Testis (tissue), 5 donors: ENCODE measurements around the gene SPOCD1. TPM values are rescaled to one million over a fixed set of nuclear protein-coding genes. Genes with fewer than 3 reads are reported as not detected.

Source experiments
- DNase-seq: peaks from one replicate; pipeline ENCODE4 v3.0.0-alpha.2; 2019
- H3K27ac ChIP-seq, 2 donors: fragments of 200-600 bp; sonication (generic); one replicate each; pipeline ENCODE4 v1.5.1; 2019
- H3K27me3 ChIP-seq: fragments of 200-600 bp; sonication (generic); one replicate; pipeline ENCODE4 v1.5.1; 2019
- H3K36me3 ChIP-seq: fragments of 200-600 bp; sonication (generic); one replicate; pipeline ENCODE4 v1.5.1; 2017; ENCODE audit warnings: low read depth; ENCODE audit errors: missing control alignments
- H3K4me1 ChIP-seq: fragments of 200-600 bp; sonication (generic); one replicate; pipeline ENCODE4 v1.5.1; 2019
- H3K4me3 ChIP-seq, 2 donors: fragments of 200-600 bp; sonication (generic); one replicate each; pipeline ENCODE4 v1.5.1; 2017 to 2019
- H3K9me3 ChIP-seq: fragments of 200-600 bp; sonication (generic); one replicate; pipeline ENCODE4 v1.5.1; 2017
- CTCF ChIP-seq, 3 experiments: fragments of 450-650 bp in 2 of 3; fragments of 200-600 bp in 1 of 3; sonication (generic) in 1 of 3; IDR thresholded peaks; one replicate each; pipeline ENCODE4 v1.5.1; 2016 to 2019; ENCODE audit warnings: antibody characterized with exemption in 3 of 3, mild to moderate bottlenecking in 2 of 3, moderate library complexity in 1 of 3
- POLR2A ChIP-seq: fragments of 450-650 bp; IDR thresholded peaks from one replicate; pipeline ENCODE4 v1.6.1; 2017; ENCODE audit warnings: antibody characterized with exemption, mild to moderate bottlenecking, moderate library complexity
- WGBS, 2 donors: methylation state at CpG; one replicate each; pipeline ENCODE4 v1.1.5; 2018; 5-methylcytosine and 5-hydroxymethylcytosine counted together
- intact Hi-C: fragments of 100-400 bp; cut with DNase I; formaldehyde crosslinking; loops from one replicate; pipeline ENCODE4 v1.15.1; 2023; ENCODE audit warnings: low total_unique reads
- long read RNA-seq, 2 donors: transcript quantifications; one replicate each; lab custom pipeline, GENCODE V29; 2026
- polyA plus RNA-seq: library from polyadenylated mRNA; stranded (reverse); fragments of 350-450 nt; fragmentation: Illumina TruSeq; extraction: RNeasy Lipid Tissue Mini Kit (QIAGEN cat#74804); gene quantifications from one replicate; pipeline ENCODE4 v1.2.3, GENCODE V29; 2014; ENCODE audit warnings: low read depth, low replicate concordance; ENCODE audit not compliant: insufficient read depth
- total RNA-seq, 2 donors: library from RNA; depleted of rRNA; stranded (reverse); fragments of >200 nt; gene quantifications; one replicate each; pipeline ENCODE4 v1.2.3, GENCODE V29; 2016

The SPOCD1 gene
- 10 to 100 TPM; 32.0 to 36.0 TPM for total RNA-seq
- 22.0 TPM for polyA plus RNA-seq
- long read RNA-seq, donor 1, partial matches to known transcripts: 0 of 1 reads
- long read RNA-seq, donor 1, other reads (novel, unspliced or antisense): 0 of 1 reads
- long read RNA-seq, donor 2: 0 reads

GRCh38 chr1:31815752-31816500, at the start of gene SPOCD1:
TSS of gene SPOCD1 (minus strand) at chr1:31816022. CDS start at chr1:31815333, 689 bp downstream.
- Histone ChIP-seq H3K4me1 (peaks cover 21% of the 10 kb centered on the region), H3K9me3 (no peaks in the 10 kb centered on the region), H3K36me3 (no peaks in the 10 kb centered on the region), H3K27ac (peak within 1 kb of the TSS; percentile 48 to 55), H3K27me3 (no peaks in the 10 kb centered on the region), H3K4me3 (peak within 1 kb of the TSS in 1 of 2 donors; percentile 39)
- peak; percentile 92 for DNase-seq
- WGBS, 2 donors: 28 to 36% methylated on average over 19 to 23 of the region's 23 CpGs
- TF ChIP-seq POLR2A (no peak), CTCF (IDR thresholded peaks at IDR 0.05) (peak; percentile 56 to 72 (median 66))
- intact Hi-C loops: no loop called here

- intact Hi-C loops: no loop called here
- H3K9me3 ChIP-seq: no peaks in the 10 kb centered on the region
- no peaks in the 10 kb centered on the region for H3K27me3 ChIP-seq
- WGBS, 2 donors: 87 to 93% methylated on average over 4 of the region's 4 CpGs
- H3K36me3 ChIP-seq: no peaks in the 10 kb centered on the region
- H3K4me1 ChIP-seq: no peaks in the 10 kb centered on the region
- no peak overlapping the region for H3K27ac ChIP-seq
- TF ChIP-seq CTCF (IDR thresholded peaks at IDR 0.05) (no peak), POLR2A (no peak)
- DNase-seq: no peak
- no peak overlapping the region for H3K4me3 ChIP-seq
These were observed 46.2 kb upstream of the SPOCD1 start for GRCh38 chr1:31862071-31862470.

- Histone ChIP-seq H3K9me3 (no peaks in the 10 kb centered on the region), H3K4me1 (no peaks in the 10 kb centered on the region), H3K36me3 (no peaks in the 10 kb centered on the region), H3K4me3 (no peak overlapping the region), H3K27me3 (no peaks in the 10 kb centered on the region), H3K27ac (no peak overlapping the region)
- DNase-seq: no peak
- intact Hi-C loops: no loop called here
- TF ChIP-seq CTCF (IDR thresholded peaks at IDR 0.05) (no peak), POLR2A (no peak)
- WGBS, 2 donors: 75 to 89% methylated on average over 5 of the region's 5 CpGs
These were observed 45.5 kb upstream of the SPOCD1 start for GRCh38 chr1:31861346-31861745.

GRCh38 chr1:31860581-31860980, 44.8 kb upstream of the SPOCD1 start:
- H3K4me1 ChIP-seq: no peaks in the 10 kb centered on the region
- no peak for DNase-seq
- intact Hi-C loops: no loop called here
- no peaks in the 10 kb centered on the region for H3K27me3 ChIP-seq
- no peaks in the 10 kb centered on the region for H3K9me3 ChIP-seq
- H3K4me3 ChIP-seq: no peak overlapping the region
- H3K27ac ChIP-seq: no peak overlapping the region
- H3K36me3 ChIP-seq: no peaks in the 10 kb centered on the region
- 83 to 84% methylated on average over 7 of the region's 7 CpGs for WGBS, 2 donors
- TF ChIP-seq CTCF (IDR thresholded peaks at IDR 0.05) (no peak), POLR2A (no peak)
